HepG2 (cell line): ENCODE results near the gene SLC39A3. TPM values are rescaled to one million over a fixed set of nuclear protein-coding genes. Genes with fewer than 3 reads are reported as not detected.

Experiments used
- FOSL2 ChIP-seq: sonication (generic); formaldehyde crosslinking; IDR thresholded peaks from 2 replicates; pipeline ENCODE4 v1.4.0; 2020; ENCODE audit warnings: missing genetic modification reagents
- FOXO4 ChIP-seq: sonication (generic); formaldehyde crosslinking; conservative IDR thresholded peaks from 2 replicates; pipeline ENCODE4 v1.8.1; 2023; ENCODE audit warnings: missing genetic modification reagents
- HMG20A ChIP-seq: IDR thresholded peaks from 2 replicates; pipeline ENCODE4 v1.6.1; 2016; ENCODE audit warnings: borderline replicate concordance
- HNRNPH1 ChIP-seq: fragments of 200-400 bp; formaldehyde crosslinking; optimal IDR thresholded peaks from 2 replicates; pipeline ENCODE3; 2017; ENCODE audit warnings: mild to moderate bottlenecking, low read depth, low read length
- KLF9 ChIP-seq: IDR thresholded peaks from 2 replicates; pipeline ENCODE4 v1.6.1; 2016; ENCODE audit warnings: low read depth
- MED1 ChIP-seq: sonication (generic); formaldehyde crosslinking; IDR thresholded peaks from 2 replicates; pipeline ENCODE4 v1.4.0; 2020; ENCODE audit warnings: missing genetic modification reagents
- MLX ChIP-seq: IDR thresholded peaks from 2 replicates; pipeline ENCODE4 v1.6.1; 2016
- NFATC3 ChIP-seq: sonication (generic); formaldehyde crosslinking; IDR thresholded peaks from 2 replicates; pipeline ENCODE4 v1.5.1; 2020; ENCODE audit warnings: mild to moderate bottlenecking, missing genetic modification reagents
- RARG ChIP-seq: sonication (generic); formaldehyde crosslinking; IDR thresholded peaks from 2 replicates; pipeline ENCODE4 v1.4.0; 2020; ENCODE audit warnings: low read depth, mild to moderate bottlenecking, missing genetic modification reagents
- RBM22 ChIP-seq: fragments of 200-400 bp; formaldehyde crosslinking; optimal IDR thresholded peaks from 2 replicates; pipeline ENCODE3; 2017; ENCODE audit warnings: mild to moderate bottlenecking, low read length, moderate library complexity
- RFX1 ChIP-seq: fragments of 450-650 bp; IDR thresholded peaks from 2 replicates; pipeline ENCODE4 v1.6.1; 2017
- SP2 ChIP-seq: sonication (generic); formaldehyde crosslinking; IDR thresholded peaks from 2 replicates; pipeline ENCODE4 v1.5.1; 2020; ENCODE audit warnings: mild to moderate bottlenecking, missing genetic modification reagents
- THYN1 ChIP-seq: sonication (generic); formaldehyde crosslinking; IDR thresholded peaks from 2 replicates; pipeline ENCODE4 v1.8.1; 2023; ENCODE audit warnings: low read depth, mild to moderate bottlenecking, moderate library complexity, missing genetic modification reagents, borderline replicate concordance
- ZBTB7B ChIP-seq: sonication (generic); formaldehyde crosslinking; IDR thresholded peaks from 2 replicates; pipeline ENCODE4 v1.4.0; 2020; ENCODE audit warnings: missing genetic modification reagents
- ZHX1 ChIP-seq: sonication (generic); formaldehyde crosslinking; IDR thresholded peaks from 2 replicates; pipeline ENCODE4 v1.8.1; 2022; ENCODE audit warnings: low read depth, mild to moderate bottlenecking, missing genetic modification reagents
- ZNF180 ChIP-seq: sonication (generic); formaldehyde crosslinking; IDR thresholded peaks from 2 replicates; pipeline ENCODE4 v1.4.0; 2020; ENCODE audit warnings: low read depth, missing genetic modification reagents, borderline replicate concordance
- ZNF251 ChIP-seq: sonication (generic); formaldehyde crosslinking; IDR thresholded peaks from 2 replicates; pipeline ENCODE4 v1.9.0; 2021; ENCODE audit warnings: mild to moderate bottlenecking, missing genetic modification reagents
- ZNF280B ChIP-seq: sonication (generic); formaldehyde crosslinking; IDR thresholded peaks from 2 replicates; pipeline ENCODE4 v1.5.0; 2020; ENCODE audit warnings: missing genetic modification reagents, mild to moderate bottlenecking, borderline replicate concordance
- ZNF432 ChIP-seq: sonication (generic); formaldehyde crosslinking; IDR thresholded peaks from 2 replicates; pipeline ENCODE4 v1.5.0; 2020; ENCODE audit warnings: missing genetic modification reagents, mild to moderate bottlenecking, borderline replicate concordance
- ZNF7 ChIP-seq: IDR thresholded peaks from 2 replicates; pipeline ENCODE4 v1.6.1; 2016; ENCODE audit warnings: missing biosample characterization, missing genetic modification reagents
- polyA plus RNA-seq, 8 experiments: library from polyadenylated mRNA; depleted of rRNA in 3 of 8; stranded (reverse) in 7 of 8; unstranded in 1 of 8; fragments of >200 nt; fragmentation: Illumina TruSeq in 4 of 8; extraction: Trizol in 4 of 8; gene quantifications; 2 replicates each; pipeline versions ENCODE4 v1.2.1 to v1.2.3, GENCODE V29; 2011 to 2016; ENCODE audit warnings: low read depth in 4 of 8, missing spikeins in 1 of 8, mixed read lengths in 1 of 8; ENCODE audit not compliant: insufficient read depth in 1 of 8
- total RNA-seq, 5 experiments: library from RNA; depleted of rRNA; stranded (reverse); fragments of >200 nt; fragmentation: Illumina TruSeq; extraction: Trizol; gene quantifications; 2 replicates each; pipeline ENCODE4 v1.2.3, GENCODE V29; 2016; ENCODE audit warnings: low read depth in 1 of 5

Gene SLC39A3
- total and polyA plus RNA-seq, 2 of the 13 experiments (the other 11 are each of a cell fraction or from before 2014, with no cell fraction given): 33.6 to 41.6 TPM

- TF ChIP-seq FOXO4 (CRISPR knock-in tag) (no peak), KLF9 (no peak), ZBTB7B (CRISPR knock-in tag) (no peak), ZNF432 (no peak), THYN1 (no peak), RFX1 (no peak), MED1 (CRISPR knock-in tag) (peak; percentile 29; the same call in 1 of the 2 replicates), ZNF7 (no peak), RARG (CRISPR knock-in tag) (no peak), MLX (CRISPR knock-in tag) (no peak), RBM22 (no peak), HMG20A (CRISPR knock-in tag) (no peak), FOSL2 (CRISPR knock-in tag) (peak; percentile 73), ZNF251 (no peak), ZHX1 (CRISPR knock-in tag) (peak; percentile 65; the same call in 1 of the 2 replicates), ZNF180 (CRISPR knock-in tag) (no peak), NFATC3 (CRISPR knock-in tag) (no peak), ZNF280B (CRISPR knock-in tag) (no peak), SP2 (CRISPR knock-in tag) (no peak), HNRNPH1 (no peak)
Observed at GRCh38 chr19:2775556-2776430, 36.0 kb upstream of the SLC39A3 start (continued).
